HG03558 (cell line): Measurements from ENCODE around the gene SFT2D3.

ENCODE experiments used
- ATAC-seq: cut with Tn5 transposase; IDR thresholded peaks from one replicate; pipeline ENCODE4 v1.9.1; 2021; ENCODE audit warnings: moderate number of reproducible peaks; ENCODE audit not compliant: unreplicated experiment; ENCODE audit errors: extremely low read depth

The SFT2D3 gene

GRCh38 chr2:127735537-127736399 lies 34.5 kb downstream of the SFT2D3 start:
- no peak for ATAC-seq

- ATAC-seq = no peak
These were observed 36.6 kb downstream of the SFT2D3 start for GRCh38 chr2:127737892-127738291.

- ATAC-seq = no peak
These were observed 38.5 kb downstream of the SFT2D3 start for GRCh38 chr2:127739800-127740199.

- ATAC-seq = no peak
These were observed 39.5 kb downstream of the SFT2D3 start for GRCh38 chr2:127740665-127741288.

- no peak for ATAC-seq
These were observed 42.3 kb downstream of the SFT2D3 start for GRCh38 chr2:127743477-127744026.

GRCh38 chr2:127747621-127748020 lies 46.3 kb downstream of the SFT2D3 start:
- no peak for ATAC-seq

- peak; percentile 97 for ATAC-seq
These were observed 48.2 kb downstream of the SFT2D3 start for GRCh38 chr2:127749537-127749936.

GRCh38 chr2:127753374-127753773 lies 52.1 kb downstream of the SFT2D3 start:
- ATAC-seq = no peak

GRCh38 chr2:127754186-127754585 lies 52.9 kb downstream of the SFT2D3 start:
- no peak for ATAC-seq
